Keratinocyte (primary cell): Measurements from ENCODE around the gene APOB. TPM values are rescaled to one million over a fixed set of nuclear protein-coding genes. Genes with fewer than 3 reads are reported as not detected.

Experiments used
- DNase-seq: peaks from one replicate; pipeline ENCODE4 v3.0.0-alpha.2; 2011; ENCODE audit warnings: low read depth, missing footprints, low spot score
- FAIRE-seq: peaks from 2 replicates; lab custom pipeline; 2011; peaks lifted over from hg19 to GRCh38; lab: Jason Lieb, UNC
- H2AFZ ChIP-seq: 2 replicates; pipeline ENCODE4 v1.6.0; 2012; ENCODE audit warnings: low read length, control low read depth, inconsistent platforms; ENCODE audit not compliant: control insufficient read depth
- H3K27ac ChIP-seq: 2 replicates; pipeline ENCODE4 v1.5.1; 2011; ENCODE audit warnings: low read length; ENCODE audit not compliant: control insufficient read depth, insufficient read depth
- H3K27me3 ChIP-seq: 3 replicates; pipeline ENCODE4 v1.6.0; 2011; ENCODE audit warnings: low read length; ENCODE audit not compliant: control insufficient read depth, insufficient read depth; ENCODE audit errors: extremely low read depth
- H3K36me3 ChIP-seq, 2 experiments: 2 replicates in 1 of 2; 3 replicates in 1 of 2; pipeline ENCODE4 v1.5.1; 2011; ENCODE audit warnings: low read length in 2 of 2, mild to moderate bottlenecking in 1 of 2; ENCODE audit not compliant: control insufficient read depth in 2 of 2, insufficient read depth in 2 of 2; ENCODE audit errors: extremely low read depth in 1 of 2
- H3K4me1 ChIP-seq: 3 replicates; pipeline ENCODE4 v1.5.1; 2011; ENCODE audit warnings: low read length; ENCODE audit not compliant: control insufficient read depth, insufficient read depth; ENCODE audit errors: extremely low read depth
- H3K4me2 ChIP-seq: 3 replicates; pipeline ENCODE4 v1.6.0; 2011; ENCODE audit warnings: low read depth, low read length; ENCODE audit not compliant: control insufficient read depth, insufficient read depth; ENCODE audit errors: extremely low read depth
- H3K4me3 ChIP-seq, 3 experiments: fragments of 200-600 bp in 1 of 3; sonication (generic) in 1 of 3; 2 replicates in 2 of 3; 3 replicates in 1 of 3; pipeline ENCODE4 v1.5.1; 2011 to 2016; ENCODE audit warnings: low read length in 3 of 3, mild to moderate bottlenecking in 3 of 3, control low read depth in 2 of 3, inconsistent platforms in 1 of 3, low read depth in 1 of 3, mixed read lengths in 1 of 3, mixed run types in 1 of 3, moderate library complexity in 1 of 3; ENCODE audit not compliant: control insufficient read depth in 2 of 3, insufficient read depth in 2 of 3; ENCODE audit errors: extremely low read depth in 1 of 3
- H3K79me2 ChIP-seq: 2 replicates; pipeline ENCODE4 v1.6.0; 2012; ENCODE audit warnings: low read length; ENCODE audit not compliant: control insufficient read depth, insufficient read depth
- H3K9ac ChIP-seq: 3 replicates; pipeline ENCODE4 v1.6.0; 2011; ENCODE audit warnings: low read length; ENCODE audit not compliant: control insufficient read depth, insufficient read depth; ENCODE audit errors: extremely low read depth
- H3K9me1 ChIP-seq: 3 replicates; pipeline ENCODE4 v1.6.0; 2011; ENCODE audit warnings: low read length; ENCODE audit not compliant: control insufficient read depth, insufficient read depth; ENCODE audit errors: extremely low read depth
- H3K9me3 ChIP-seq: 2 replicates; pipeline ENCODE4 v1.5.1; 2012; ENCODE audit warnings: low read depth, low read length; ENCODE audit not compliant: control insufficient read depth
- H4K20me1 ChIP-seq: 3 replicates; pipeline ENCODE4 v1.6.0; 2011; ENCODE audit warnings: low read length; ENCODE audit not compliant: control insufficient read depth, insufficient read depth; ENCODE audit errors: extremely low read depth
- EZH2 ChIP-seq: IDR thresholded peaks from one replicate; pipeline ENCODE4 v1.6.1; 2012; ENCODE audit warnings: inconsistent platforms, mild to moderate bottlenecking, low read length, moderate library complexity
- dilution Hi-C: fragments of 300-500 bp; cut with MboI; formaldehyde crosslinking; loops from one replicate; pipeline ENCODE4 v1.7.0; 2020; ENCODE audit warnings: low sequenced_read_pairs; ENCODE audit not compliant: extremely low pct_ligation_motif_present
- polyA plus RNA-seq, 5 experiments: library from polyadenylated mRNA; depleted of rRNA in 3 of 5; stranded (reverse) in 3 of 5; stranded (forward) in 1 of 5; unstranded in 1 of 5; fragments of >200 nt; gene quantifications; 1 replicate in 1 of 5; 2 replicates in 3 of 5; 3 replicates in 1 of 5; pipeline versions ENCODE4 v1.2.1 to v1.2.3, GENCODE V29; 2011 to 2012; ENCODE audit warnings: missing spikeins in 2 of 5, low read depth in 1 of 5, low replicate concordance in 1 of 5
- TF ChIP-seq, protein P1 (sequence below), 3 experiments: IDR thresholded peaks in 1 of 3; conservative IDR thresholded peaks in 1 of 3; optimal IDR thresholded peaks in 1 of 3; 2 replicates in 2 of 3; 3 replicates in 1 of 3; pipeline versions ENCODE3 to v1.5.1; 2011; ENCODE audit warnings: low read length in 3 of 3, mild to moderate bottlenecking in 3 of 3, moderate library complexity in 2 of 3, control low read depth in 1 of 3, inconsistent platforms in 1 of 3; ENCODE audit not compliant: insufficient read depth in 2 of 3; ENCODE audit errors: extremely low read depth in 1 of 3

Gene APOB
- polyA plus RNA-seq, 1 donor (not counting 4 experiments of a cell fraction or from before 2014, with no cell fraction given): 0.01 TPM

DNA sequence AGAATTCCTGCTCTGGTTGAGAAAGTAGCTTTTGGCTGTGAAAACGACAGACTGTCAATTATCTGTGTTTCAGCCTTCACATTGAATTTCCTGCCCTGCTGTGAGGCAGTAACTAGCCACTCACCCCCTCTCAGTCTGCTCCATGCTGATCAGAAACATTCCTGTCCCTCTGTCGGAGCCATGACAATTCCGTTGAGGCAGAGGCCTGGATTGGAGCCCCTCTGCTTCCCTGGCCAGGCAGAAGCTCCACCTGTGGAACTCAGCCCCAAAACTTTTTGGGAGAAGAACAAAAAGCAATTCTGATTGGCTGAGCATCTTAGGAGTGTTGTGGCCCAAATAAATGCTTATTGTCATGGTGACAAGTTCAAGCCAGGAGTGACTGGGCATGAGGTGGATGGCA, 60.0 kb downstream of the APOB start:
- Histone ChIP-seq H3K4me2 (no peak overlapping the region), H3K4me1 (no peaks in the 10 kb centered on the region), H3K9me3 (no peaks in the 10 kb centered on the region), H3K36me3 (no peaks in the 10 kb centered on the region), H3K79me2 (no peaks in the 10 kb centered on the region), H3K4me3 (no peak overlapping the region), H3K27ac (no peak overlapping the region), H2AFZ (no peak overlapping the region), H3K9me1 (no peaks in the 10 kb centered on the region), H3K27me3 (no peaks in the 10 kb centered on the region), H4K20me1 (no peaks in the 10 kb centered on the region), H3K9ac (no peak overlapping the region)
- DNase-seq (no peak), FAIRE-seq (no peak)
- dilution Hi-C loops: no loop called here
- TF ChIP-seq EZH2: no peak
- TF ChIP-seq, protein P1, sequence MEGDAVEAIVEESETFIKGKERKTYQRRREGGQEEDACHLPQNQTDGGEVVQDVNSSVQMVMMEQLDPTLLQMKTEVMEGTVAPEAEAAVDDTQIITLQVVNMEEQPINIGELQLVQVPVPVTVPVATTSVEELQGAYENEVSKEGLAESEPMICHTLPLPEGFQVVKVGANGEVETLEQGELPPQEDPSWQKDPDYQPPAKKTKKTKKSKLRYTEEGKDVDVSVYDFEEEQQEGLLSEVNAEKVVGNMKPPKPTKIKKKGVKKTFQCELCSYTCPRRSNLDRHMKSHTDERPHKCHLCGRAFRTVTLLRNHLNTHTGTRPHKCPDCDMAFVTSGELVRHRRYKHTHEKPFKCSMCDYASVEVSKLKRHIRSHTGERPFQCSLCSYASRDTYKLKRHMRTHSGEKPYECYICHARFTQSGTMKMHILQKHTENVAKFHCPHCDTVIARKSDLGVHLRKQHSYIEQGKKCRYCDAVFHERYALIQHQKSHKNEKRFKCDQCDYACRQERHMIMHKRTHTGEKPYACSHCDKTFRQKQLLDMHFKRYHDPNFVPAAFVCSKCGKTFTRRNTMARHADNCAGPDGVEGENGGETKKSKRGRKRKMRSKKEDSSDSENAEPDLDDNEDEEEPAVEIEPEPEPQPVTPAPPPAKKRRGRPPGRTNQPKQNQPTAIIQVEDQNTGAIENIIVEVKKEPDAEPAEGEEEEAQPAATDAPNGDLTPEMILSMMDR (optimal IDR thresholded peaks at IDR 0.05 in 1 of 3, IDR thresholded peaks at IDR 0.05 in 1 of 3, conservative IDR thresholded peaks at IDR 0.05 in 1 of 3; ENCODE audit: extremely low read depth in 1 of 3, insufficient read depth in 2 of 3, low read length in 3 of 3): no peak

DNA sequence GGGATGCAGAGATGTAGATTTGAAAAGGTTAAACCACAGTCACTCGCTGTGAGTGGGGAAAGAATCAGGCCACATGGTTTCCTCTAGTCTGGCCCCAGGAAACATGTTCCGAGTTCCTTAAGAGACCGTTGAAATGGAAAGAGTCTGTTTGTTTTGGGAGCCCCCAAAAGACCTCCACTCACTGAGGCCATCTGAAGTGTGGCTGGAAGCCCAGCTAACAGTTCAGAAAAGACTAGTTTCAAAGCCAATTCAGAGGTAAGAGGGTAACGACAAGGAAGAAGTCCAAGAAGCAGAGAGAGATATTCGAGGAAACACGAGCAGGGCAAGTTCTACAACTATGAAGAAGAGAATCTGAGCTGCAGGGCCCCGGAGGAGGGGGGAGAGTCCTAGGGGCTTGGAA, 61.0 kb downstream of the APOB start:
- Histone ChIP-seq H3K4me1 (no peaks in the 10 kb centered on the region), H3K4me2 (no peak overlapping the region), H3K27me3 (no peaks in the 10 kb centered on the region), H3K36me3 (no peaks in the 10 kb centered on the region), H3K79me2 (no peaks in the 10 kb centered on the region), H4K20me1 (no peaks in the 10 kb centered on the region), H3K4me3 (no peak overlapping the region), H3K9me1 (no peaks in the 10 kb centered on the region), H3K9ac (no peak overlapping the region), H3K9me3 (no peaks in the 10 kb centered on the region), H3K27ac (no peak overlapping the region), H2AFZ (no peak overlapping the region)
- DNase-seq (no peak), FAIRE-seq (no peak)
- dilution Hi-C loops: no loop called here
- TF ChIP-seq, protein P1 (optimal IDR thresholded peaks at IDR 0.05 in 1 of 3, IDR thresholded peaks at IDR 0.05 in 1 of 3, conservative IDR thresholded peaks at IDR 0.05 in 1 of 3; ENCODE audit: extremely low read depth in 1 of 3, insufficient read depth in 2 of 3, low read length in 3 of 3): no peak
- TF ChIP-seq EZH2: no peak
